GM18870 (cell line): ENCODE data around the gene FBXO21.
"Not testable (repeated sequence)": the region's sequence is repeated elsewhere in the genome, so short reads cannot be mapped to it uniquely, and the experiment has no call there.

Experiments used
- ATAC-seq: cut with Tn5 transposase; IDR thresholded peaks from one replicate; pipeline ENCODE4 v1.9.1; 2021; ENCODE audit warnings: moderate library complexity; ENCODE audit not compliant: unreplicated experiment

The FBXO21 gene

GRCh38 chr12:117109943-117110635 is 80.2 kb downstream of the FBXO21 start:
- no peak for ATAC-seq

GRCh38 chr12:117105902-117106301 is 84.4 kb downstream of the FBXO21 start:
- no peak for ATAC-seq

- not testable (repeated sequence) for ATAC-seq
Observed at GRCh38 chr12:117104003-117104402, 86.3 kb downstream of the FBXO21 start.

- ATAC-seq: no peak
Observed at GRCh38 chr12:117102800-117103181, 87.5 kb downstream of the FBXO21 start.

- no peak for ATAC-seq
Observed at GRCh38 chr12:117101953-117102799, 88.1 kb downstream of the FBXO21 start.

GRCh38 chr12:117100851-117101673 is 89.2 kb downstream of the FBXO21 start:
- no peak for ATAC-seq

- ATAC-seq: no peak
Observed at GRCh38 chr12:117100251-117100650, 90.0 kb downstream of the FBXO21 start.

GRCh38 chr12:117098361-117099217 is 91.7 kb downstream of the FBXO21 start:
- ATAC-seq: no peak

GRCh38 chr12:117098024-117098360 is 92.3 kb downstream of the FBXO21 start:
- no peak for ATAC-seq

GRCh38 chr12:117097159-117097558 is 93.1 kb downstream of the FBXO21 start:
- ATAC-seq: no peak

- no peak for ATAC-seq
Observed at GRCh38 chr12:117096501-117097042, 93.7 kb downstream of the FBXO21 start.

- ATAC-seq: not testable (repeated sequence)
Observed at GRCh38 chr12:117095191-117095590, 95.1 kb downstream of the FBXO21 start.

- no peak for ATAC-seq
Observed at GRCh38 chr12:117093918-117094630, 96.2 kb downstream of the FBXO21 start.

GRCh38 chr12:117093431-117093830 is 96.8 kb downstream of the FBXO21 start:
- no peak for ATAC-seq

GRCh38 chr12:117092886-117093285 is 97.4 kb downstream of the FBXO21 start:
- ATAC-seq: no peak

- ATAC-seq: no peak
Observed at GRCh38 chr12:117092511-117092780, 97.8 kb downstream of the FBXO21 start.
